Ovary (tissue), 9 donors: ENCODE measurements around the gene OR12D1. TPM values are rescaled to one million over a fixed set of nuclear protein-coding genes. Genes with fewer than 3 reads are reported as not detected.
"Not testable (repeated sequence)": the region's sequence is repeated elsewhere in the genome, so short reads cannot be mapped to it uniquely, and the experiment has no call there.

Source experiments
- DNase-seq, 5 donors: peaks; one replicate each; pipeline ENCODE4 v3.0.0-alpha.2; 2019 to 2020
- H3K27ac ChIP-seq, 2 donors: fragments of 200-600 bp; one replicate each; pipeline versions ENCODE4 v1.5.1 to v1.8.0; 2019 to 2022
- H3K27me3 ChIP-seq: fragments of 200-600 bp; one replicate; pipeline ENCODE4 v1.8.0; 2022
- H3K36me3 ChIP-seq: fragments of 200-600 bp; sonication (generic); one replicate; pipeline ENCODE4 v1.5.1; 2019
- H3K4me1 ChIP-seq: one replicate; pipeline ENCODE4 v1.8.1; 2013; ENCODE audit warnings: mild to moderate bottlenecking, moderate library complexity; ENCODE audit not compliant: insufficient read depth
- H3K4me3 ChIP-seq: fragments of 200-600 bp; sonication (generic); one replicate; pipeline ENCODE4 v1.5.1; 2017
- H3K9me3 ChIP-seq, 2 donors: fragments of 200-600 bp in 1 of 2; sonication (generic) in 1 of 2; one replicate each; pipeline versions ENCODE4 v1.5.1 to v1.8.1; 2013 to 2019; ENCODE audit warnings: mild to moderate bottlenecking in 1 of 2, moderate library complexity in 1 of 2
- CTCF ChIP-seq, 3 donors: fragments of 450-650 bp in 2 of 3; fragments of 200-600 bp in 1 of 3; IDR thresholded peaks; one replicate each; pipeline versions ENCODE4 v1.5.1 to v1.8.0; 2016 to 2022; ENCODE audit warnings: antibody characterized with exemption in 3 of 3, mild to moderate bottlenecking in 1 of 3
- EP300 ChIP-seq: sonication (generic); formaldehyde crosslinking; IDR thresholded peaks from one replicate; pipeline ENCODE4 v1.6.1; 2017; ENCODE audit warnings: antibody characterized with exemption
- POLR2A ChIP-seq: fragments of 450-650 bp; IDR thresholded peaks from one replicate; pipeline ENCODE4 v1.6.1; 2017; ENCODE audit warnings: antibody characterized with exemption, mild to moderate bottlenecking, moderate library complexity
- WGBS, 3 donors: extraction: QIAGEN DNeasy Blood & Tissue Kit in 1 of 3; methylation state at CpG; one replicate each; pipeline versions ENCODE4 v1.1.5 to v1.1.7; 2013 to 2017; 5-methylcytosine and 5-hydroxymethylcytosine counted together
- intact Hi-C, 4 donors: fragments of 100-400 bp; cut with DNase I; formaldehyde crosslinking; loops; one replicate each; pipeline versions ENCODE4 v1.11.0 to v1.15.1; 2022 to 2023
- polyA plus RNA-seq, 2 donors: library from polyadenylated mRNA; stranded (reverse); fragments of 200-250 nt in 1 of 2; fragments of 350-450 nt in 1 of 2; fragmentation: Illumina TruSeq in 1 of 2; extraction: RNeasy Lipid Tissue Mini Kit (QIAGEN cat#74804) in 1 of 2; gene quantifications; one replicate each; pipeline ENCODE4 v1.2.3, GENCODE V29; 2013 to 2014
- total RNA-seq, 7 donors: library from RNA; depleted of rRNA in 2 of 7; stranded (reverse); fragments of >200 nt in 2 of 7; fragmentation: NEBNext Ultra II Directional in 3 of 7; extraction: Animal tissue kit (Norgen Biotek cat#: 25700) in 3 of 7; gene quantifications; one replicate each; pipeline versions ENCODE4 v1.1.0 to v1.2.4, GENCODE V29; 2016 to 2023
- donor health status: DM: no; HTN: no; CAD: no; lungs with moderate emphysema.
- donor health status: DM: no; HTN: no; CAD: no.
- donor health status: Bipolar disorder and iron deficiency.
- donor health status: DM: yes; HTN: yes; CAD: no.
- donor health status: DM: no; HTN: no; CAD: no.
- donor health status: DM: yes; HTN: yes; CAD: no.

The OR12D1 gene
- total and polyA plus RNA-seq, 9 donors, result not detected

DNA sequence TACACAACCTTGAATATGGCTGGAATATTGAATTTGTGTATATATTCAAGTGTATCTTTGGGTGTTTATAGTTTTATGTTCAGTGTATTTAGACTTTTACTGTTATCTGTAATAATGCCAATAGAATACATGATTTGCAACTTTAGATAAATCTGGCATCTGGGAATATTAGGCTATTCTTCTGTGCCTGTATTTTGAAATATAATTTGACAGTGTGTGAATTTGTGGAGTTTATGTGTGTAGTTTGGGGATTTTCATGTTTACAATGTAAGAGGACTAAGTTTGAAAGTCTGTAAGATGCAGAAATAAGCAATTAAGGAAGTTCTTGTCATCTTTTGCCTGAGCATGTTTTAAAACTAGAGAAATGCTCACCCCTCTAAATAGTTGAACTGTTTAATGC, 24.3 kb downstream of the OR12D1 start, which contains the start of gene OR10C1:
OR10C1 (plus strand) TSS at position 301 of the 400 bp plus-strand sequence. CDS start 710 bp downstream, outside the sequence.
- TF ChIP-seq CTCF (IDR thresholded peaks at IDR 0.05), result no peak
- TF ChIP-seq POLR2A, result no peak
- no peak for TF ChIP-seq EP300
- no peaks in the 10 kb centered on the region for H3K4me1 ChIP-seq
- DNase-seq, result no peak
- intact Hi-C loops, result no loop called here
- no peak within 1 kb of the TSS for H3K4me3 ChIP-seq
- no peaks in the 10 kb centered on the region for H3K27me3 ChIP-seq
- no peaks in the 10 kb centered on the region for H3K36me3 ChIP-seq
- H3K9me3 ChIP-seq, result no peaks in the 10 kb centered on the region
- H3K27ac ChIP-seq, result no peak within 1 kb of the TSS

GRCh38 chr6:29442719-29443118, 28.0 kb downstream of the OR12D1 start:
- TF ChIP-seq CTCF (IDR thresholded peaks at IDR 0.05), result no peak
- no peak for TF ChIP-seq POLR2A
- no peak for TF ChIP-seq EP300
- Histone ChIP-seq H3K36me3 (no peaks in the 10 kb centered on the region), H3K27ac (no peak overlapping the region), H3K4me1 (no peaks in the 10 kb centered on the region), H3K4me3 (no peak overlapping the region), H3K27me3 (no peaks in the 10 kb centered on the region), H3K9me3 (no peaks in the 10 kb centered on the region)
- intact Hi-C loops, result no loop called here
- WGBS, 3 donors, result 77 to 92% (median 91%) methylated on average over 1 of the region's 1 CpG
- DNase-seq, result no peak

DNA sequence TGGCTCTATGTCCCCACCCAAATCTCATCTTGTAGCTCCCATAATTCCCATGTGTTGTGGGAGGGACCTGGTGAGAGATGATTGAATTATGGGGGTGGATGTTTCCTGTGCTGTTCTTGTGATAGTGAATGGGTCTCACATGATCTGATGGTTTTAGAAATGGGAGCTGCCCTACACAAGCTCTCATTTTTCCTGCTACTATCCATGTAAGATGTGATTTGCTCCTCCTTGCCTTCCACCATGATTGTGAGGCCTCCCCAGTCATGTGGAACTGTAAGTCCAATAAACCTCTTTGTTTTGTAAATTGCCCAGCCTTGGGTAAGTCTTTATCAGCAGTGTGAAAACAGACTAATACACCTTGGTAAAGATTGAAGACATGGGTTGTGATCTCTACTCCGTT, 29.3 kb downstream of the OR12D1 start:
- H3K4me3 ChIP-seq, intact Hi-C loops: not testable (repeated sequence)
- WGBS, 3 donors, result 51 to 85% (median 83%) methylated on average over 1 of the region's 1 CpG

DNA sequence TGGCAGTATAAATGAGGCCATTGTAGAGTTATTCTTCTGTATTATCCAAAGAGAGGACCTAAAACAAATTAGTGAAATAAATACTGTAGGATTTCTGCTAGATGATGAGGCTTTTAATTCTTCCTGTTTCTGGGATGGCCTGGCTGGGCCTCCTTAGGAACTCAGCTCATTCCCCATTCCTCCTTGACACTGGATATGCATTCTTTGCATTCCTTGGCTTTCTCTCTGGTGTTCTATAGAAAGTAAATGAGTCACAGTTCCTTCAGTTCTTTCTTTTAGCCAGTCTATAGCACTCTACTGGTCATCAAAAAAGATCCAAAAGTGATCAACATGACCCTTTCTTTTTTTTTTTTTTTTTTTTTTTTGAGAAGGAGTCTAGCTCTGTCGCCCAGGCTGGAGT, 32.9 kb downstream of the OR12D1 start:
- TF ChIP-seq POLR2A (no peak), EP300 (no peak), CTCF (IDR thresholded peaks at IDR 0.05) (no peak)
- no peaks in the 10 kb centered on the region for H3K27me3 ChIP-seq
- no peak for DNase-seq
- no peak overlapping the region for H3K27ac ChIP-seq
- intact Hi-C loops, result no loop called here
- H3K36me3 ChIP-seq, result no peaks in the 10 kb centered on the region
- no peaks in the 10 kb centered on the region for H3K9me3 ChIP-seq
- no peaks in the 10 kb centered on the region for H3K4me1 ChIP-seq
- 80 to 94% (median 88%) methylated on average over 1 of the region's 1 CpG for WGBS, 3 donors
- H3K4me3 ChIP-seq, result no peak overlapping the region

More for the DNA sequence above, 29.3 kb downstream of the OR12D1 start:
- H3K4me1 ChIP-seq, H3K36me3 ChIP-seq, H3K27ac ChIP-seq, H3K27me3 ChIP-seq, DNase-seq, H3K9me3 ChIP-seq: not testable (repeated sequence)

DNA sequence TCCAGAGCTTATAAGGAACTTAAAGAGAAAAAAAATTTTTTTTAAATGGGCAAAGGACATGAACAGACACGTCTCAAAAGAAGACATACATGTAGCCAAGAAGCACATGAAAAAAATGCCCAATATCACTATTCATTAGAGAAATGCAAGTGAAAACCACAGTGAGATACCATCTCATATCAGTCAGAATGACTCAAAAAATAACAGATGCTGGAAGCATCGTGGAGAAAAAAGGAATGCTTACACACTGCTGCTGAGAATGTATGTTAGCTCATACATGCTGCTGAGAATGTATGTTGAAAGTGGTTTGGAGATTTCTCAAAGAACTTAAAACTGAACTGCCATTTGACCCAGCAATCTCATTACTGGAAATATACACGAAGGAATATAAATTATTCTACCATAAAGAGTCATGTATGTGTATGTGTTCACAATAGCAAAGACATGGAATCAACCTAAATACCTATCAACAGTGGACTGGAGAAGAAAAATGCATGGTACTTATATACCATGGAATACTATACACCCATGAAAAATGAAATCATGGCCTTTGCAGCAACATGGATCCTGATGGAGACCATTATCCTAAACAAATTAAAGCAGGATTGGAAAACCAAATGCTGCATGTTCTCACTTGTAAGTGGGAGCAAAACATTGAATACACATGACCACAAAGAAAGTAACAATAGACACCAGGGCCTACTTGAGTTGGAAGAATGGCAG, 36.9 kb downstream of the OR12D1 start:
- no peaks in the 10 kb centered on the region for H3K36me3 ChIP-seq
- intact Hi-C loops, result no loop called here
- no peak overlapping the region for H3K27ac ChIP-seq
- no peaks in the 10 kb centered on the region for H3K4me1 ChIP-seq
- DNase-seq, result no peak
- 70 to 83% (median 72%) methylated on average over 3 of the region's 3 CpGs for WGBS, 3 donors
- TF ChIP-seq POLR2A (no peak), EP300 (no peak), CTCF (IDR thresholded peaks at IDR 0.05) (no peak)
- H3K4me3 ChIP-seq, result no peak overlapping the region
- no peaks in the 10 kb centered on the region for H3K27me3 ChIP-seq
- H3K9me3 ChIP-seq, result no peaks in the 10 kb centered on the region
